ENCODE data around the gene ETV3L. TPM values are rescaled to one million over a fixed set of nuclear protein-coding genes. Genes with fewer than 3 reads are reported as not detected.
A peak's percentile ranks its signal among the peaks of the same experiment; 100 is the strongest.

The ETV3L gene
- total and polyA plus RNA-seq, 2 of the 8 experiments (the other 6 are each of a cell fraction or from before 2014, with no cell fraction given), result 0.17 to 0.26 TPM

- TF ChIP-seq E2F6 (IDR thresholded peaks at IDR 0.05), result peak; percentile 41; the same call in 1 of the 2 replicates
- TF ChIP-seq POU5F1 (IDR thresholded peaks at IDR 0.05; ENCODE audit: low read depth, low read length), result no peak
- TF ChIP-seq EZH2 (IDR thresholded peaks at IDR 0.05; ENCODE audit: low read depth, low read length, severe bottlenecking), result no peak
- no peak for TF ChIP-seq ATF3 (IDR thresholded peaks at IDR 0.05; ENCODE audit: insufficient read depth, low read depth, low read length)
- no peak for TF ChIP-seq TAF1 (IDR thresholded peaks at IDR 0.05; ENCODE audit: low read depth, low read length)
- no peak for TF ChIP-seq ATF2 (IDR thresholded peaks at IDR 0.05; ENCODE audit: low read length)
- TF ChIP-seq SUZ12 (IDR thresholded peaks at IDR 0.05; ENCODE audit: low read length), result no peak
- no peak for TF ChIP-seq CHD1 (IDR thresholded peaks at IDR 0.05; ENCODE audit: low read depth, low read length)
- peak; percentile 57 to 69 for TF ChIP-seq RAD21 (IDR thresholded peaks at IDR 0.05 in 1 of 2, conservative IDR thresholded peaks at IDR 0.05 in 1 of 2; ENCODE audit: low read depth in 2 of 2, low read length in 2 of 2)
- TF ChIP-seq JUN (IDR thresholded peaks at IDR 0.05; ENCODE audit: low read depth, low read length), result no peak
- TF ChIP-seq SP4 (IDR thresholded peaks at IDR 0.05; ENCODE audit: low read length), result no peak
- no peak for TF ChIP-seq SRF (IDR thresholded peaks at IDR 0.05; ENCODE audit: low read depth, low read length)
- no peak for TF ChIP-seq SAP30 (IDR thresholded peaks at IDR 0.05; ENCODE audit: insufficient read depth, insufficient replicate concordance, low read length)
- no peak for TF ChIP-seq SIRT6 (IDR thresholded peaks at IDR 0.05; ENCODE audit: low read length)
- no peak for TF ChIP-seq MAFK (IDR thresholded peaks at IDR 0.05; ENCODE audit: low read depth, low read length)
- no peak for TF ChIP-seq EP300 (IDR thresholded peaks at IDR 0.05; ENCODE audit: borderline replicate concordance in 1 of 2, low read depth in 2 of 2, low read length in 2 of 2)
- TF ChIP-seq PHF8 (conservative IDR thresholded peaks at IDR 0.05; ENCODE audit: low read depth, low read length), result no peak
- no peak for TF ChIP-seq FOSL1 (IDR thresholded peaks at IDR 0.05; ENCODE audit: insufficient read depth, low read depth, low read length)
- TF ChIP-seq SIX5 (IDR thresholded peaks at IDR 0.05; ENCODE audit: low read depth, low read length), result no peak
Measured at GRCh38 chr1:157073944-157074685, 25.5 kb downstream of the ETV3L start (continued).
